Mucosa of descending colon (tissue), 3 donors: ENCODE measurements around the gene FBLN1. TPM values are rescaled to one million over a fixed set of nuclear protein-coding genes. Genes with fewer than 3 reads are reported as not detected.

Source experiments
- ATAC-seq: fragments of 200-7000 bp; cut with Tn5 transposase; one replicate; pipeline ENCODE4 v1.9.1; 2020; ENCODE audit warnings: mild to moderate bottlenecking, moderate library complexity
- DNase-seq, 3 donors: peaks; one replicate each; pipeline ENCODE4 v3.0.0-alpha.2; 2020
- H3K36me3 ChIP-seq: fragments of 200-600 bp; one replicate; pipeline ENCODE4 v1.8.0; 2021; ENCODE audit warnings: low read depth, mild to moderate bottlenecking
- H3K4me1 ChIP-seq: fragments of 200-600 bp; one replicate; pipeline ENCODE4 v1.8.0; 2021; ENCODE audit warnings: low read depth, mild to moderate bottlenecking
- H3K4me3 ChIP-seq: fragments of 200-600 bp; one replicate; pipeline ENCODE4 v1.8.0; 2021; ENCODE audit warnings: mild to moderate bottlenecking
- H3K9me3 ChIP-seq: fragments of 200-600 bp; one replicate; pipeline ENCODE4 v1.8.0; 2021; ENCODE audit warnings: mild to moderate bottlenecking
- CTCF ChIP-seq: fragments of 200-600 bp; IDR thresholded peaks from one replicate; pipeline ENCODE4 v1.8.0; 2022; ENCODE audit warnings: antibody characterized with exemption, mild to moderate bottlenecking
- intact Hi-C, 2 donors: fragments of 100-400 bp; cut with DNase I in 1 of 2; cut with micrococcal nuclease in 1 of 2; formaldehyde crosslinking; loops; one replicate each; pipeline versions ENCODE4 v1.11.0 to v1.11.1; 2022; cut with DNase I, micrococcal nuclease
- total RNA-seq, 3 donors: library from RNA; stranded (reverse); fragmentation: NEBNext Ultra II Directional in 2 of 3; extraction: Animal tissue kit (Norgen Biotek cat#: 25700) in 2 of 3; gene quantifications; one replicate each; pipeline versions ENCODE4 v1.2.1 to v1.2.4, GENCODE V29; 2021 to 2023
- donor health status: DM: no; HTN: no; CAD: no; lungs with moderate emphysema.
- donor health status: DM: no; HTN: no; CAD: no.
- donor health status: DM: no; HTN: yes; CAD: no.

FBLN1 gene
- total RNA-seq, 3 donors from 2014 or later = 34.1 to 198 (median 88.3) TPM

- Histone ChIP-seq H3K9me3 (peaks cover 5% of the 10 kb centered on the region), H3K4me1 (no peaks in the 10 kb centered on the region), H3K36me3 (no peaks in the 10 kb centered on the region), H3K4me3 (no peak overlapping the region)
- TF ChIP-seq CTCF = no peak
- ATAC-seq (no peak), DNase-seq (no peak)
- intact Hi-C loops = no loop called here
These were observed 68.4 kb downstream of the FBLN1 start for GRCh38 chr22:45571089-45571488.

- Histone ChIP-seq H3K4me1 (no peaks in the 10 kb centered on the region), H3K4me3 (no peak overlapping the region), H3K36me3 (no peaks in the 10 kb centered on the region), H3K9me3 (peaks cover 5% of the 10 kb centered on the region)
- ATAC-seq (no peak), DNase-seq (no peak)
- intact Hi-C loops = no loop called here
- no peak for TF ChIP-seq CTCF
These were observed 69.8 kb downstream of the FBLN1 start for GRCh38 chr22:45572444-45572843.

- no peak for DNase-seq
- H3K9me3 ChIP-seq = peaks cover 5% of the 10 kb centered on the region
- no peak overlapping the region for H3K4me3 ChIP-seq
- no peaks in the 10 kb centered on the region for H3K36me3 ChIP-seq
- intact Hi-C loops = no loop called here
- no peak for TF ChIP-seq CTCF
- H3K4me1 ChIP-seq = peaks cover 4% of the 10 kb centered on the region
- no peak for ATAC-seq
These were observed 71.5 kb downstream of the FBLN1 start for GRCh38 chr22:45574069-45574703.

- intact Hi-C loops = no loop called here
- Histone ChIP-seq H3K9me3 (peaks cover 5% of the 10 kb centered on the region), H3K36me3 (no peaks in the 10 kb centered on the region), H3K4me3 (no peak overlapping the region), H3K4me1 (peaks cover 4% of the 10 kb centered on the region)
- DNase-seq = no peak
- ATAC-seq = no peak
- no peak for TF ChIP-seq CTCF
These were observed 72.5 kb downstream of the FBLN1 start for GRCh38 chr22:45575173-45575572.

GRCh38 chr22:45575607-45576272 is 73.1 kb downstream of the FBLN1 start:
- no peak overlapping the region for H3K4me3 ChIP-seq
- peaks cover 4% of the 10 kb centered on the region for H3K4me1 ChIP-seq

More at GRCh38 chr22:45575607-45576272, 73.1 kb downstream of the FBLN1 start:
- no peaks in the 10 kb centered on the region for H3K36me3 ChIP-seq
- no peak for TF ChIP-seq CTCF
- ATAC-seq (no peak), DNase-seq (no peak)
- H3K9me3 ChIP-seq = peaks cover 5% of the 10 kb centered on the region
- intact Hi-C loops = no loop called here
